ENCODE data around the gene SPC25.

SPC25 gene

GRCh38 chr2:168835969-168836368, 54.3 kb downstream of the SPC25 start:
- no peak for DNase-seq

DNA sequence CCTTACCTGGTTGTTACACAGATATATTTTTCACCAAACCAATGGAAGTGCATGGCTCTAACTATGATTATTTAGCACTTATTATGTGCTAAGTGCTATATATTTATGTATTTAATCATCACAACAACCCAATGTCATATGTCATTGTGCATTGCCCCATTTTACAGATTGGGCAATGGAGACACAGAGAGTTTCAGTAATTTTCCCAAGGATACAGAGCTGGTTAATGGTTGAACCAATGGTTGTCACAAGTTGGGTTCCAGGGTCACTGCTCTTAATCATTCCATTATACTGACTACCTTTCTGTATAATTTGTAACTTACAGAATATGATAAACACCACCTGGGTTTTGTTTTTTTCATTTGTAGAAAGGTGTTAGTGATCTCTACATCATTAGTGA, 58.6 kb downstream of the SPC25 start:
- no peak for DNase-seq

DNA sequence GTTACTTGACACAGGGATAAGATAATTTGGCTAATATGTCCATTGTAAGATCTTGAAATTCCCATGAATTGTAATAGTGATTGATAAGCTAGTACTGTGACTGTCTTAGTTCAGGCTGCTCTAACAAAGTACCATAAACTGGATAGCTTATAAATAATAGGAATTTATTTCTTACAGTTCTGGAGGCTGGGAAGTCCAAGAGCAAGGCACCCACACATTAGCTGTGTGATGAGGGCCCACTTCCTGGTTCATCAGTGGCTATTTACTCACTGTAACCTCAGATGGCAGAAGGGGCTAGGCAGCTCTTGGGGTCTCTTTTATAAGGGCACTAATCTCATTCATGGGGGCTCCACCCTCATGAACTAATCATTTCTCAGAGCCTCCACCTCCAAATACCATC, 59.3 kb downstream of the SPC25 start:
- DNase-seq: no peak

DNA sequence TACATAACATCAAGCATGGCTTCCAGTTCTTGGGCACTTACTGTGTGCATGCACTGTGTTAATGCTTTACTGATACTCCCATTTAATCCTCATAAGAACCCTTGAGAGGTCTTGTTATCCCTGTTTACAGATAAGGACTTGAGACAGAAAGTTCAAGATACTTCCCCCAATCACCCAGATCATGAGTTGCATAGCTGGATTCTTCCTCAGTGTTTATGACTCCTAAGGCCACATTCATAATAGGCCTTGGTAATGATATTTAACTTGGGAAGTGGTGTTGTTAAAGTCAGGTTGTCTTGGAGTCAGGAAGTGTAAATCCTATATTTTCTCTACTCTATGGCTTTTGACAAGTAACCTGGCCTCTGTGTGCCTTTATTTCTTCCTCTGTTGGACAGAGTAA, 65.1 kb downstream of the SPC25 start:
- DNase-seq: no peak

DNA sequence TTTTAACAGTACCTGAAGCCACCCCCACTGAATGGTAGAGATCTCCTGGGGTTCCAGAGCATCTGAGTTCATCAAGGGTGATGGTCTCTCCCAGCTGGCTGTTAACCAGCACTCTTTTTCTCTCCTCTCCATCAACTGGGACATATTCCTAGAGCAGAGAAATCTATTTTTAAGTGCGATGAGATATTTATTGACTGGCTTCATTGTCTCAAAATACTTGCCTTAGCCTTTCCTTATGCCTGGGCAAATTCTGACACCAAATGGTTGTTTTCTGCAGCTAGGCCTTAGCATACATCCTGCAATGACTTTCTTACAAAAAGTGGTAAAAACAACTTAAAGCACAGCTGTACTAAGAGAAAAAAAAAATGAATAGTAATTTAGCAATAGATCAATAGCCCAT, 68.2 kb downstream of the SPC25 start:
- DNase-seq: no peak

DNA sequence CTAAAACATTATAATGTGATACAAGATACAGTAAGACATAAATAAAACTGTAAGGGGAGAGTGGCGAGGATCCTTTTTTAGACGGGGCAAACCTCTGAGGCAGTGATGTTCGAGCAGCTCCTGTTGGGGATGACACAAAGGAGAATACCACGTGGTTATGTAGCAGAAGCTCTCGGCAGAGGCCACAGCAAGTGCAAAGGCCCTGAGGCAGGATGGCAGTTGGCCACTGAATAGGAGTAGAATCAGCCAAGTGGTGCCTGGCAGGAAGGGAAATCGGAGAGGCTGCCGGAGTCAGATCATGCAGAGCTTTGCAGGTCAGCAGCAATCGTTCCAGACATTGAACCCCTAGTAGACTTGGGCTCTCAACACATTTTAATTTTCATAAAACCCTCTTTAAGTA, 68.7 kb downstream of the SPC25 start:
- no peak for DNase-seq
